GM10847 (cell line): Measurements from ENCODE around the gene GABBR1.

ENCODE experiments used
- POLR2A ChIP-seq: IDR thresholded peaks from 2 replicates; pipeline ENCODE4 v1.6.1; 2011; ENCODE audit not compliant: insufficient read length; ENCODE audit errors: extremely low read depth

GABBR1 gene

GRCh38 chr6:29517245-29517644, 115.7 kb downstream of the GABBR1 start:
- TF ChIP-seq POLR2A = no peak

- no peak for TF ChIP-seq POLR2A
Observed at GRCh38 chr6:29516108-29516507, 116.9 kb downstream of the GABBR1 start.

DNA sequence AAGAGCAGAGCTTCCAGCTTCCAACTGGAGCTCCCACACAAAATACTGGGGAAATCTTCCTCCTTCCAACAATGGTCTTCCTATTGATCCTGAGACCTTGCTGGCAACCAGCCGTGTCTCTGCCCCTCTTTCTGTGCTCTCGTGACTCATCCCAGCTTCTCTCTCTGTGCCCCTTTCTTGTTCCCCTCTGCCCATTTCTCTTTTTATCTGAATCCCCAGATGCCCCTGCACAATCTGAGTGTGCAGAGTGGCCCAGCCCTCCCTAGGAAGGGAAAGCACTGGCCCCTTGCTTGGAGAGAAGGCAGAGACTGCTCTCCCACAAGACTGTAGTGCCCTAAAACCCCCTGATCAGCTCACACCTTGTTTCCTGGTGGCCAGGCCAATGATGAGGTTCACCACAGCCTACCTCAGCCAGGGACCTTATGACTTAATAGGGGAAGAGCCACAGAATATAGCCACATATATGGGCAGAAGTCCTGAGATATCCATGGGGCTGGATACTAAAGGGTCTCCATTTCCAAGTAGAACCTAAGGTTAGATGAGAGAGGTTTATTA, 122.2 kb downstream of the GABBR1 start:
- TF ChIP-seq POLR2A = no peak

DNA sequence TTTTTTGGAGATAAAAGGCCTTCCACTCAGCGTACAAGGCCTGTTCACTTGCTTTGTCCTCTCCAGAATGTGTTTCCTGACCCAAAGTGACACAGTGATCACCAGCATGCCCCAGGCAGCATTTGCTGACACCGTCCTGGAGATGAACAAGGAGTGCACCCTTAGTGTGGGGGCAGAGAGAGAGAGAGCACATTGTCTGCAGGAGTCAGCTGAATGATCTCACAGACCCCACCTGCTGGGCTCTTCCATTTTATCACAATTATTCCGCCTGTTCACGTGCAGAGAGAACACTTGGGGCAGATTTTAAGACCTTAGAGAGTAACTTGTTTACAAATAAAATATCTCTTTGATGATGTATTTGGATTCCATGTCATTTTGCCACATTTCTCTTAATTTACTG, 122.8 kb downstream of the GABBR1 start:
- no peak for TF ChIP-seq POLR2A
